NT2/D1 (cell line): Measurements from ENCODE around the gene NCMAP.
A peak's percentile ranks its signal among the peaks of the same experiment; 100 is the strongest.
"Not testable (repeated sequence)": the region's sequence is repeated elsewhere in the genome, so short reads cannot be mapped to it uniquely, and the experiment has no call there.

Source experiments
- DNase-seq: peaks from one replicate; pipeline ENCODE4 v3.0.0-alpha.2; 2011; ENCODE audit warnings: low read depth, low spot score
- H3K27me3 ChIP-seq: 2 replicates; pipeline ENCODE4 v1.6.0; 2011; ENCODE audit warnings: mild to moderate bottlenecking; ENCODE audit not compliant: insufficient read length, insufficient read depth
- H3K36me3 ChIP-seq: 2 replicates; pipeline ENCODE4 v1.6.1; 2011; ENCODE audit warnings: mild to moderate bottlenecking, low read length, mixed read lengths; ENCODE audit not compliant: insufficient read depth, insufficient read length
- H3K4me1 ChIP-seq: 2 replicates; pipeline ENCODE4 v1.5.1; 2011; ENCODE audit not compliant: insufficient read depth, insufficient read length
- H3K4me3 ChIP-seq: 2 replicates; pipeline ENCODE4 v1.5.1; 2011; ENCODE audit warnings: low read depth; ENCODE audit not compliant: insufficient read length
- H3K9ac ChIP-seq: 2 replicates; pipeline ENCODE4 v1.6.0; 2011; ENCODE audit warnings: low read depth; ENCODE audit not compliant: insufficient read length
- H3K9me3 ChIP-seq: 2 replicates; pipeline ENCODE4 v1.5.1; 2011; ENCODE audit warnings: mild to moderate bottlenecking, low read length; ENCODE audit not compliant: insufficient read depth
- SUZ12 ChIP-seq: IDR thresholded peaks from 2 replicates; pipeline ENCODE4 v1.6.1; 2011; ENCODE audit not compliant: insufficient read length, insufficient read depth; ENCODE audit errors: extremely low read depth
- YY1 ChIP-seq: IDR thresholded peaks from 2 replicates; pipeline ENCODE4 v1.6.1; 2011; ENCODE audit not compliant: insufficient read length, insufficient read depth
- ZNF274 ChIP-seq: IDR thresholded peaks from 2 replicates; pipeline ENCODE4 v1.6.1; 2011; ENCODE audit warnings: mild to moderate bottlenecking, low read depth, low read length

Gene NCMAP, protein sequence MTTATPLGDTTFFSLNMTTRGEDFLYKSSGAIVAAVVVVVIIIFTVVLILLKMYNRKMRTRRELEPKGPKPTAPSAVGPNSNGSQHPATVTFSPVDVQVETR

GRCh38 chr1:24555591-24556413 is at the start of gene NCMAP:
TSS of gene NCMAP (plus strand) at chr1:24556087. CDS start at chr1:24595431, 39,344 bp downstream.
- TF ChIP-seq SUZ12, result no peak
- no peak for TF ChIP-seq YY1
- no peak for TF ChIP-seq ZNF274
- H3K4me1 ChIP-seq, result peaks cover 6% of the 10 kb centered on the region
- DNase-seq, result no peak
- peak within 1 kb of the TSS; percentile 57 for H3K9ac ChIP-seq
- H3K27me3 ChIP-seq, result peaks cover 35% of the 10 kb centered on the region
- H3K36me3 ChIP-seq, result no peaks in the 10 kb centered on the region
- H3K9me3 ChIP-seq, result no peaks in the 10 kb centered on the region
- peak within 1 kb of the TSS; percentile 36 for H3K4me3 ChIP-seq

DNA sequence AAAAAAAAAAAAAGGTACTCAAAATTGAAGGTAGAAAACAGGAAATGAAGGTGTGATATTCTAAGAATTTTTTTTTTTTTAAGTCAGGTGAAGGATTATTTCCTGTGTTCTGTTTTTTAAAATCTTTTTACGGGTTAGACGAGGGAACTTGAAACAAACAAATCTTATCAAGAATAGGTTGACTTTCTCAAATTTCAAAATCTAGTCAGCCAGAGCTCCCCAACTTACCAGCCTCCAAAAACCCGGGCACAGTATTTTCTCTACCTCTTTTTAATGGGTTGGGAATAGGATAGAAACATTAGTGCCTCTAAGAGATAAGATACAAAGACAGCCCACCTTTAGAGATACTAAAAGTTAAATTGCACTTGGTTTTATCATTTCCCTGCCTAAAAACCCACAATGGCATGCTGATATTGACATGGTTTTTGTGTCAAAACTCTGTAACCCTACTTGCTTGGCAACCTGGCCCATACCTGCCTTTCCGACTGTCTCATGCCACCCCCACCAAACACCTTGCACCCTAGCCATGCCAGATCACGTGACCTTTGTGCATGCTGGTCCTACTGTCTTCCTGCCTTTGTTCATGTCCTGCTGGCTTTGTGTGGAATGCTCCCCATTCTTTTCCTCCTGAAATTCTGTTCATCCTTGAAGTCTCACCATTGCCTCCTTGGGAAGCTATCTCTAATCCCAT is 49.1 kb upstream of the NCMAP start:
- TF ChIP-seq YY1 (no peak), SUZ12 (no peak), ZNF274 (no peak)
- H3K4me1 ChIP-seq, result peaks cover 4% of the 10 kb centered on the region
- no peak overlapping the region for H3K9ac ChIP-seq
- no peaks in the 10 kb centered on the region for H3K27me3 ChIP-seq
- no peaks in the 10 kb centered on the region for H3K9me3 ChIP-seq
- no peak for DNase-seq
- peaks cover 2% of the 10 kb centered on the region for H3K36me3 ChIP-seq
- H3K4me3 ChIP-seq, result no peak overlapping the region

- DNase-seq, result no peak
- Histone ChIP-seq H3K27me3 (no peaks in the 10 kb centered on the region), H3K4me1 (peaks cover 3% of the 10 kb centered on the region), H3K4me3 (no peak overlapping the region), H3K9me3 (no peaks in the 10 kb centered on the region), H3K9ac (no peak overlapping the region), H3K36me3 (peaks cover 3% of the 10 kb centered on the region)
- TF ChIP-seq YY1 (no peak), ZNF274 (no peak), SUZ12 (no peak)
Measured at GRCh38 chr1:24507405-24507804, 48.5 kb upstream of the NCMAP start.

- no peak overlapping the region for H3K4me3 ChIP-seq
- H3K9ac ChIP-seq, result no peak overlapping the region
- H3K4me1 ChIP-seq, result peaks cover 3% of the 10 kb centered on the region
- no peaks in the 10 kb centered on the region for H3K9me3 ChIP-seq
- peaks cover 3% of the 10 kb centered on the region for H3K36me3 ChIP-seq
- no peaks in the 10 kb centered on the region for H3K27me3 ChIP-seq
- TF ChIP-seq SUZ12 (no peak), ZNF274 (no peak), YY1 (no peak)
- DNase-seq, result no peak
Measured at GRCh38 chr1:24508911-24509310, 47.0 kb upstream of the NCMAP start.

GRCh38 chr1:24513706-24514105 is 42.2 kb upstream of the NCMAP start:
- H3K9me3 ChIP-seq, result no peaks in the 10 kb centered on the region
- H3K9ac ChIP-seq, result no peak overlapping the region
- H3K4me1 ChIP-seq, result peaks cover 4% of the 10 kb centered on the region
- H3K27me3 ChIP-seq, result no peaks in the 10 kb centered on the region
- TF ChIP-seq SUZ12 (no peak), YY1 (no peak), ZNF274 (no peak)
- no peak overlapping the region for H3K4me3 ChIP-seq
- peaks cover 3% of the 10 kb centered on the region for H3K36me3 ChIP-seq
- no peak for DNase-seq

- TF ChIP-seq YY1 (no peak), SUZ12 (no peak), ZNF274 (no peak)
- Histone ChIP-seq H3K4me1 (peaks cover 4% of the 10 kb centered on the region), H3K4me3 (no peak overlapping the region), H3K27me3 (no peaks in the 10 kb centered on the region), H3K9me3 (no peaks in the 10 kb centered on the region), H3K36me3 (peaks cover 3% of the 10 kb centered on the region), H3K9ac (no peak overlapping the region)
- no peak for DNase-seq
Measured at GRCh38 chr1:24514946-24515345, 40.9 kb upstream of the NCMAP start.

DNA sequence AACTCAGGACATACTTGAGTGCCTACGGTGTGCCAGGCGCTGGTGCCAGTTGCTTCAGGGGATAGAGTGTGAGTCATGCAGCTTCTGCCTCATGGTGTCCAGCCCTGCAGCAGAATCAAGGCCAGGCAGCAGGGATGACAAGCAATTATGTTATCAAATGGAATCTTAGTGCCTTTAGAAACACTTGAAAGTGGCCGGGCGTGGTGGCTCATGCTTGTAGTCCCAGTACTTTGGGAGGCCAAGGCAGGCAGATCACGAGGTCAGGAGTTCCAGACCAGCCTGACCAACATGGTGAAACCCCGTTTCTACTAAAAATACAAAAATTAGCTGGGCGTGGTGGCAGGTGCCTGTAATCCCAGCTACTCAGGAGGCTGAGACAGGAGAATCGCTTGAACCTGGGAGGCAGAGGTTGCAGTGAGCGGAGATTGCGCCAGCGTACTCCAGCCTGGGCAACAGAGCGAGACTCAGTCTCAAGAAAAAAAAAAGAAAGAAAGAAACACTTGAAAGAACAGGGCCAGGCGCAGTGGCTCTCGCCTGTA is 40.1 kb upstream of the NCMAP start:
- not testable (repeated sequence) for DNase-seq, H3K9me3 ChIP-seq, H3K9ac ChIP-seq, H3K4me1 ChIP-seq, H3K4me3 ChIP-seq, H3K36me3 ChIP-seq, H3K27me3 ChIP-seq
